ENCODE results near the gene ADAMTS14. TPM values are rescaled to one million over a fixed set of nuclear protein-coding genes. Genes with fewer than 3 reads are reported as not detected.

ADAMTS14 gene
- total RNA-seq, 1 donor from 2014 or later: not detected

DNA sequence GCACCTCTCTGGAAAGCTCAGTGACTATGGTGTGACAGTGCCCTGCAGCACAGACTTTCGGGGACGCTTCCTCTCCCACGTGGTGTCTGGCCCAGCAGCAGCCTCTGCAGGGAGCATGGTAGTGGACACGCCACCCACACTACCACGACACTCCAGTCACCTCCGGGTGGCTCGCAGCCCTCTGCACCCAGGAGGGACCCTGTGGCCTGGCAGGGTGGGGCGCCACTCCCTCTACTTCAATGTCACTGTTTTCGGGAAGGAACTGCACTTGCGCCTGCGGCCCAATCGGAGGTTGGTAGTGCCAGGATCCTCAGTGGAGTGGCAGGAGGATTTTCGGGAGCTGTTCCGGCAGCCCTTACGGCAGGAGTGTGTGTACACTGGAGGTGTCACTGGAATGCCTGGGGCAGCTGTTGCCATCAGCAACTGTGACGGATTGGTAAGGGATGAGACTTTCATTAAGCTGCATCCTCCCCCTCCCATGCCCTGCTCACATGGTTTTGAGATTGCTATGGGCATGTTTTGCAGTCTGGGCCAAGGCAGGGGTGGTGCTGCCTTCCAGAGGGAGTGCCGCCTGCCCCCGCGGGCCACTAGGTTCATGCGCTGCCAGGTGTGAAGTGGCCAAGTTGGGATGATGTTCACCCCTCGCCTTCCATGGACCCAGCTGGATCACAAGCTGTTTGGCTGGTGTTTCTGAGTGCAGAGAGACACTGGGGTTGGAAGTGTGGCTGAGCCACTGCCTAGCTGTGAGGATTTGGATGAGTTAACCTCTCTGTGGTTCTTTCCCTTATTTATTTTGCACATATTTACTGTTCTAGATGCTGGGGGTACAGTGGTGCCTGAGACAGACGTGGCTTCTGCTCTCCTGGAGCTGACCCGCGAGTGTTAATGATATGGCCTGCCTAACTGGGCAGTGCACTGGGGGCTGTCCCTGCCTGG, 2.5 kb downstream of the ADAMTS14 start:
- intact Hi-C loops (cut with micrococcal nuclease): no loop called here

DNA sequence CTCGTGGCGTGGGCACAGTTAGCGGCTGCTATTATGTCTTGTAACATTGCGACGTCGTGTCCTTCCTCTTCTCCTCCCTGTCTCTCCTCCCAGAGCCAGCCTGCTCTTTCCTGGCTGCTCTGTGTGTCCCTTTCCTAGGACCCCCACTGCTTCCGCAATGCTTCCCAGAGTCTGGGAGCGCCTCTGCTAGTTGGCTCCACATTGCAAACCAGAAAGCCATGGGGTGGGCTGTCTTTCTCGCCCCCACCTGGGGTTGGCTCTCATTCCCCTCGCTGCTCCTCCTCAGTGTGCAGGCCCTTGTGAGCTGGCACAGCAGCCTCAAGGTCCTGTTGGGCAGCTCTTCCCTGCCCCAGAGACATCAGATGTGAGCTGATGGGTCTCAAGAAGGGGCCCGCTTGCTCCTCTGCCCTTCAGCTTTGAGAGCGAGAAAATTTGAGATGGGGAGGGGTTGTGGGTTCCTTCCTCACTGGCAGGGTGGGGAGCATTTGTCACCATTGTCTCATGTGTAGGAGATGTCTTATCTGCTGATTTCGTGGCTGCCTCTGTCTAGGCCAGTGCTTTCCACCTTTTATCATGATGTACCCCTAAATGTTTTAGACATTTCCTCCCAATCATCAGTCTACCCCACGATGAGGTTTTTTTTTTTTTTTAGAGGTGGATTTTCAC, 3.3 kb downstream of the ADAMTS14 start:
- intact Hi-C loops (cut with micrococcal nuclease): no loop called here

DNA sequence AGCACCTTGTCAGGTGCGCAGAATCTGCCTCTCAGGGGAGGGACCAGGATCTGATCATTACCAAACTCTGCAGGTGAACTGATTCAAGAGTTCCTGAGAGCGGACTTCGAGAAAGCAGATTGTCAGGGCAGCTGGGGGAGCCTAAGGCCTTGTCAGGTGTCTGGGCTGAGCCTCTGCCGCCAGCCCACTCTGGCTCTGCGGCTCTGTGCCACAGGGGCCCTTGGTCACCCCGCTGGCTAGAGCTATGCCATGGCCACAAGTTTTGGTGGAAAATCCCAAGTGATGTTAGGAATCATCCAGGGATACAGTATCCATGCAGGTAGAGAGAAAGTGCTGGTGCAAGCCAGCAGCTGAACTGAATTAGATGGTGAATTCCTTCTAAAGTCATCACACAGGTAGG, 4.2 kb downstream of the ADAMTS14 start:
- intact Hi-C loops (cut with micrococcal nuclease): no loop called here

DNA sequence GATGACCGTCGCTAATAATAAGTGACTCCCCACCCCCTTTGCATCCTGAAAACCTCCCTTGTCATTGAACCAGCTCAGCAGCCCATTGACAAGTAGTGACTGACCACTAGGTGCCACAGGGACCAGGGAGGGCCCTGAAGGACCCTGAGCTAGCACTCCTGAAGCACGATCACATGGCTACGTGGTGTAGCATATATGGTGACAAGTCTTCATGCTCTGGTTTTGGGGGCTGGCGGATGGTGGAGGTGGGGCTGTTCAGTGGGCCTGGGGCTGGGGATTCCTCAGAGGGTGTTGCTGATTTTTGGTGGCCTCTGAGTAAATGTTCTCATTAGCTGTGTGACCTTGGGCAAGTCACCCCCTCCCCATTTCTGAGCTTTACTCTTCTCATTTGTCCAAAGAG, 4.7 kb downstream of the ADAMTS14 start:
- intact Hi-C loops (cut with micrococcal nuclease): no loop called here

DNA sequence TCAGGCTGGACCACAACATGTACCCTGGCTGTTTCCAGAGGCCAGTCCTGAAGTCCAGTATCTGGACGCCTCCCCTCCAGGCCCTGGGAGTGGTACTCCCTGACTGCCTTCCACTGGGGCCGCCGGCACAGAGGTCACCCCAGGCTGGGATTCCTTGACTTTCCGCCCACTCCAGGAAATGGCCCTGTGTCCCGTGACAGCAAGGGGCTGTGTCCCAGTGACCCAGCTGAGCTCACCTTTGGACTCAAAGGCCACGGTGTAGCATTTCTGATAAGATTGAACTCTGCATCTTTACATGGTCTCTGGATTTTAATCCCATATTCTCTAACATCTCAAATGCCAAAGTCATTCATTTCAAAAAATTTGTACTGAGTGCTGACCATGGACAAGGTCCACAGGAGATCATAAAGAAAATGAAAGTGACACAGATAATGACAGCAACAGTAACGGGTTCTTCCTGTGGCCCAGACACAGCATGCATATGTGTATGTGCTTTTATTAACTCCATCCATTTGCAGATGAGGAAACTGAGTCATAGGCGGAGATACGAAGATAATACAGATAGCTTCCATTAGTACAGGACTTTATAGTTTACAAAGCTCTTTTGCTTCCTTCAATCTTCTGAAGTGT, 5.4 kb downstream of the ADAMTS14 start:
- intact Hi-C loops (cut with micrococcal nuclease): no loop called here

DNA sequence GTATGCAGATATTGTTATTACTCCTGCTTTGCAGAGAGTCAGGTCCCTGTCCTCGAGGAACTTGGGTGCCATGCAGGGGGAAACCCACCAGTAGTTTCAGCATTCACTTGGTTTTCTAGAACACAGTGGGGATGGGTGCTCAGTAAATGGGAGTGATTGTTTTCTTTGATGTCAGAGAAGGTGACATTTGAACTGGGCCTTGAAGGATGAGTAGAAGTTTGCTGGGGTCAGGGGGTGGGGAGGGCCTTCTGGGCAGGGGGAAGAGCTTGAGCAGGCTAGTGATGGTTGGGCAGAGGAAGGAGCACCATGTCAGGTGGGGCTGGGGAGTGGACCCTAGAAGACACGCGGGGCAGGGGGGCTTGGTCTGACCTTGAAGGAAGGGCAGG, 5.9 kb downstream of the ADAMTS14 start:
- intact Hi-C loops (cut with micrococcal nuclease): no loop called here

DNA sequence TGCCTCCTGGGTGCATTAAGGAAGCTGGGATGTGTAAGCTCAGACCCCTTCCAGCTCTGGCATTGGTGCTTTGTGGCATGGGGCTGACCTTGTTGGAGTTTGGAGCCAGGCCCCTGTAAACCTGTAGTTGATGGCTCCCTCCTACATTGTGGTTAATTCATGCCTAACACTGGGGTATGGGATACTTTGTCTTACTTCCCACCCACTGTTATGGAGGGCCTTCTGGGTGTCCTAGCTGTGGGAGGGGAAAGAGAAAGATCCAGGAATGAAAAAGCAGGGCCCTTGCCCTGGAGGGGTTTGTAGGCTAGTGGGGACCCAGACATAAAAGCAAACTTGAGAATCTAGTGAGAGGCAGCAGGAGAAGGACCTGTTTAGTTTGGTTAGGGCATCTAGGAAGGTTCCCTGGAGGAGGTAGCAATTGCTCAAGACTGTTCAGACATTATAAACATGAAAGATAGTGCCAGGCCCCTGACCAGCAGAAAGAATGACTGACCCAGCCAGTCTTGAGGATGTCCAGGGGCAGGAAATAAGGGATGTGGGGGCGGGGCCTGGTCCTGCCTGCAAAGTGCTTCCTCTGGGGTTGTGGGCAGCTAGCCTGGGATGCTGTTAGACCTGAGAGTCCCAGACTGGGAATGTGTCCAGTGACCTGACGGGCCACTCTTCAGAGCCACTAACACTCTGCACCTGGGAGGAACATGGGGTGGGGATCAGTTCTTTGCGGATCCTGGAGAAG, 6.6 kb downstream of the ADAMTS14 start:
- intact Hi-C loops (cut with micrococcal nuclease): no loop called here

DNA sequence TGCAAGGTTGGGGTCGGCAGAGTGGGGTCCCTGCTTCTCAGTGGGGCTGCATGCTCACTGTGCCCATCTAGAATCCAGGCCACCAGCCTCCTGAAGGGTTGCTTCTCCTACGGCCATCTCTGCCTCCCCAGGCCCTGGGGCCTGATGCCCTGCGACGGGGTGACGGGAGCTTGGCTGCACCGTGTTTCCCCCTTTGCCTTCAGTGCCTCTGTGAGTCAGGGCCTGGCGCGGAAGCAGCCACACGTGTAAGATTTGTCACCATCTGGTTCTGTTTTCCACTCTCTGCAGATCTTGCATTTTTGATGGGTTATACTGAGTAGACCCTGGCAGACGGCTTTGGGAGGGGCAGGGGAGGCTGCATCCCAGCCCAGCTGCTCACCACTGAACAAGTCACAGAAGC, 7.2 kb downstream of the ADAMTS14 start:
- intact Hi-C loops (cut with micrococcal nuclease): no loop called here

DNA sequence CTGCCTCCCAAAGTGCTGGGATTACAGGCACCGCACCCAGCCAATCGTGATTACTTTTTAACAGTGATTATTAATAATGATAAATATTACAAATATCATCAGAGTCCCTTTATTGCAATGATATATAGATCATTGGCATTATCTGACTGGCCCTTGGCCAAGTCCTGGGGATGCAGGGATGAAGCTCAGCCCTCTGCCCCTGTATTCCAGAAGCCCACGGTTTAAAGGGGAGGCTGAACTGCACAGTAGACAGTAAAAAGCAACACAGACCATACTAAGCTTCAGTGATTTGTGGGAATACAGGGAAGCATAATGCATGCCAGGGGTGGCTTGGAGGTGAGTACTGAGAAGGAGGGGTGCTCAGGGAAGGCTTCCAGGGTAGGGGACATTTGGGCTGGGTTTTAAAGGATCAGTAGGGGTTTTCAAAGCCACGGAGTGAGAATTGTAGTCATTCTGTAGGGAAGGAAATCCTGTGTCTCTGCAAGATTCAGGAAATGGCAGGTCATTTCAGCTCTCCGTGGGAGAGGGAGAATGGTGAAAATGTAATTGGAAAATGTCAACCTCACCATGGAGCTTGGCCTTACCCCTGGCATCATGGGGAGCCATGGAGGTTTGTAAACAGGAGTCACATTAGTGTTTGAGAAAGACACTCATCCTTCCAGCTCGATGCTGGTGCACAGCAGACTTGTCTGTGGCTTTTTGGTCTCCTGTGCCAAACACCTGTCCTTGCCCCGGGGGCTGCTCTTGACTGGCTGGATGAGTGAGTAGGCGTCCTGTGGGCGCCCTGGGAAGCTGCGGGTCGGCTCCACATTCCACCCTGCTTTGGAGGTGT, 8.8 kb downstream of the ADAMTS14 start:
- intact Hi-C loops (cut with micrococcal nuclease): no loop called here

DNA sequence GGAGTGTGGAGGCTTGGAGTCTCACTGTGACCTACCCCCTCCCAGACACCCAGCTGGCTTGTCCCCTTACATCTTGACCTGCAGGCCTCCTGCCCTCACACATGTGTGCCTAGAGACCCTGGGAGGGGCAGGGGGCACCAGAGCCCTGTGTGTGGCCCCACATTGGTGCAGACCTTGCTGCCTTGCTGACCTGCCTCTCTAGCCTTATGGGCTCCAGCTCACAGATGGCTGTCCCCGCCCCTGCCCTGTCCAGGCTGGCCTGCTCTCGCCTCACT, 9.4 kb downstream of the ADAMTS14 start:
- intact Hi-C loops (cut with micrococcal nuclease): no loop called here

DNA sequence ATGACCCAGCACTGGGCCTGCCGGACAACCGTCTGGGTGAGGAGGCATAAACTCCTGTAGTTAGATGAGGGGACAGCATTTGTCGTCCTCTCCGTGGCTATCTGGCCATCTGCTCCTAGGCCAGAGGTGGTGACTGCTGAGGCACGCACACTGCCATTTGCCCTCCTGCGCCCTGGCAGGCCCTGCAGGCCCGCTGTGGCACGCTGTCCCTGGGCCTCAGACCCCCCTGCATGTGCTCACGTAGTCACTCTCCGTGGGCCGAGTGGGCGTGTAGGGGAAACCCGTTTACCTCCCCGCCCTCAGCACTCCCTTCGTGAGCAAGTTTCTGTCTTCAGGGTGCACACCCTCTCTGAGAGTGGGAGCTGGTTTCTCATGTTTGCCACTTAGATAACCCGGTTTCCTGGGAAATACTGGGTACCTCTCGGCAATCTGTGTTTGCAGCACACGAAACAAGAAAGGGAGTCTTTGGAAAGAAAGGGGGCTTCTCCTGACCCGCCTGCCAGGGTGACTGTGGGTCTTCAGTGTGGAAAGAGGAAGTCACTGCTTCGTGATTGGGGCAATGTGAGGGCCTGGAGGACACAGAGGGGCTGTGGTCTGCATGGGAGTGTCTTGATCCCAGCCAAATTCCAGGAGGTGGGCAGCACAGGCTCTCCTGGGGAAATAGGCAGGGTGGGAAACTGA, 10.8 kb downstream of the ADAMTS14 start:
- intact Hi-C loops (cut with micrococcal nuclease): no loop called here

DNA sequence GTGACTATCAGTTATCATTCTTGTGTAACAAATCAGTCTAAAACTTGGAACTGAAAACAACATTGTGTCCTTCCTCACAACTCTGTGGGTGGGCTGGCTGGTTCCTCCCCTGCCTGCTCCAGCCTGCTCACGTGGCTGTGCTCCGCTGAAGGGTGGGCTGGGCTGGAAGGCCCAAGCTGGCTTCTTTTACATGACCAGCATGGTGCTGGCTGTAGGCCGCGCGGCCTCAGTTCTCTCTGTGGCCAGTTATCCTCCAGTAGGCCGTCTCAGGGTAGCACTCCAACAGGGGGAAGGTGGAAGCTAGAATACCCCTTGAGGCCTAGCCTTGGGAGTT, 11.3 kb downstream of the ADAMTS14 start:
- intact Hi-C loops (cut with micrococcal nuclease): no loop called here

DNA sequence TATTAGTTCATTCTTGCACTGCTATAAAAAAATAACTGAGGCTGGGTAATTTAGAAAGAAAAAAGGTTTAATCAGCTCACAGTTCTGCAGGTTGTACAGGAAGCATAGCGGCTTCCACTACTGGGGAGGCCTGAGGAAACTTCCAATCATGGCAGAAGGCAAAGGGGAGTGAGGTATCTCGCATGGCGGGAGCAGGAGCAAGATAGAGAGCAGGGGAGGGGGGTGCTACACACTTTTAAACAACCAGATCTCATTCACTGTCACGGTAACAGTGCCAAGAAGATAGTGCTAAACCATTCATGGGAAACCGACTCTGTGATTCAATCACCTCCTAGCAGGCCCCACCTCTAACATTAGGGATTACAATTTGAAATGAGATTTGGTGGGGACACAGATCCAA, 11.6 kb downstream of the ADAMTS14 start:
- intact Hi-C loops (cut with micrococcal nuclease): no loop called here

DNA sequence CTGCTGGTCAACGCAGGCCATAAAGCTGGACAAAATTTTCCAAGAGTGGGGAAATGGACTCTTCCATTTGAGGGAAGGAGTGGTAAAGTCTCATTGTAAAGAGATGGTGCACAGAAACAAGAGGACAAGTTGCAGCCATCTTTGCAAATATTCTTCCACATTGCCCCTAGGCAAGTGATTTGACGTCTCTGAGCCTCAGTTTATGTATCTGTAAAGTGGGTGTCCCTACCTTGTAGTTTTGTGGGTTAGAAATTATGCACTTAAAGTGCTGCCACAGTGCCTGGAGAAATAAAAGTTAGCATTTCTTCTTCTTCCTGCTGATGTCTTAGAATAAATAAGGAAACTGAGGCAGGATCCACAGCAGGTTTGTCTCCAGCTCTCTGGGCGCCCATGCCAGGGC, 12.1 kb downstream of the ADAMTS14 start:
- intact Hi-C loops (cut with micrococcal nuclease): no loop called here

DNA sequence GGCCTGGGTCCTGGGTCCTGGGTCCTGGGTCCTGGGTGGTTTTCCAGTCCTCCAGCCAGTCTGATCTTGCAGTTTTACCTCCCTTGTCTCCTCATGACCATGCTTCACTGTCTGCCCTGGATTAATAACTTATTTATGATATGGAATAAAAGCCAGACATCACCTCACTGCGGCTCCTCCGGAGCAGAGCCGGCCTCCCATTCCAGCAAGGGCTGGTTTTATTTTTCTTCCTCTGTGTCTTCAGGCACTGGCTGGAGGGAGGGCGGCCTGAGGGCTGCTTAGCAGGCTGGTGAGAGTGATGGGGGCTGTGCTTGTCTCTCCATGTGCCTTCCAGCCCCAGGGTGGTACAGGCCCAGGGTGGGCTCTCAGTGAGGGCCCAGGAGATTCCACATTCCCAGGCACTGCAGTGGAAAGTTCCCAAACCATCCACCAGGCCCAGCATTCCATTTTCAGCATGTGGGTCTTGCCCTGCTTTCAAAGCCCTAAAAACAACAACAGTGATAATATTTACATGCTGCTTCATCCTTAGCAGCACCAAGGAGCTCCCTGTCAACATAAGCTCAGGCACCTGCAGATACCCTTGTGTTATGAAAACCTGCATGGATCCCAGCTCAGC, 12.6 kb downstream of the ADAMTS14 start:
- intact Hi-C loops (cut with micrococcal nuclease): no loop called here

DNA sequence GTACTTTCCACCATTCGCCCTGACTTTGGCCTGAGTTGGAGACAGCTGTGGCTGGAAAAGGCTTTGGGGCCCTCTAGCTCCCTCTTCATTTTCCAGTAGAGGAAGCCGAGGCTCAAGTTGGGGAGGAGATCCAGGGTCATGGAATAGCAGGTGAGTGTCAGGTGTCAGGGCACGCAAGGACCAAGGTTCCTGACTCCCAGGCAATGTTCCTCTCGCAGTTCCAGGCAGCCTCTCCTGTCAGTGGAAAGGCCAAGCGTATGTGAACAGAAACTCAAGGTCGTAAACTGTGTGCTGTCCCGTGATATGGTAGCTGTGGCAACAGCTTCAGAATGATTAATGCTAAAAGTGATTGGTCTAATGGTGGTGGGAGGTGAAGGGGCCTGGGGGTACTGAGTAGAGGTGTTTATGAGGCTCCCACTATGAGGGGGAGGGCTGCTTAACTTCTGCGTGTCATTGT, 13.2 kb downstream of the ADAMTS14 start:
- intact Hi-C loops (cut with micrococcal nuclease): no loop called here

DNA sequence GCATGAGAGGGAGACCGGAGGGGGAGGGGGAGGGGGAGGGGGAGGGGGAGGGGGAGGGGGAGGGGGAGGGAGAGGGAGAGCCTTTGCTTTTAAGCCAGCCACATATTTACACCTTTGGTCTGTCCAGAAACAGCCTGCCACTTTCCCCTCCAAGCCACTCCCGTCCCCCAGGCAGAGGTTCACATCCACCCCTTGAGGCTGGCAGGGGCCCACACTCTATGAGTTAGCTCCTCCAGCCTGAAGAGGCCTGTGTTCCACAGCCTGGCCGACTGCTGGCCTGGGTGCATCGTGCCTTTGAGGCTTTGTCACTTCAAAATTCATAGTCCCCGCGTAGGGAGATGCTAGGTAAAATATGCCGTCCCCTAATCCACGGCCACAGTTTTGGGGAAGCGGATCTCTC, 16.5 kb downstream of the ADAMTS14 start:
- intact Hi-C loops (cut with micrococcal nuclease): no loop called here

DNA sequence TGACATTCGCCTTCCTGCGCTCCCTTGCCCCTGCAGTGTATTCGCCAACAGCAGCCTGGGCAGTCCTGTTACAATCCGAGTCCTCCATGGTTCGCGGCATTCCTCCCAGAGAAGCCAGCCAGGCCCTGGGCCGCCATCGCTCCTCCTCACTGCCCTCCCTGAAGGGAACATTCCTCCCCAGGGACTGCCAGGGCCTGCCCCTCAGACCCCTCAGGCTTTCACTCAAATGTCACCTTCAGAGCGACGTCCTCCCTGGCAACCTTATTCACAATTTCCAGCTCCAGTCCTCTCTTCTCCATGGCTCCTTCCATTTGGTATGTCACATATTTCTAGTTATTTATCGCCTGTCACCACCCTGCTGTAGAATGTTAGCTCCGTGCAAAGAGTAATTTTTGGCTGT, 17.4 kb downstream of the ADAMTS14 start:
- intact Hi-C loops (cut with micrococcal nuclease): no loop called here

DNA sequence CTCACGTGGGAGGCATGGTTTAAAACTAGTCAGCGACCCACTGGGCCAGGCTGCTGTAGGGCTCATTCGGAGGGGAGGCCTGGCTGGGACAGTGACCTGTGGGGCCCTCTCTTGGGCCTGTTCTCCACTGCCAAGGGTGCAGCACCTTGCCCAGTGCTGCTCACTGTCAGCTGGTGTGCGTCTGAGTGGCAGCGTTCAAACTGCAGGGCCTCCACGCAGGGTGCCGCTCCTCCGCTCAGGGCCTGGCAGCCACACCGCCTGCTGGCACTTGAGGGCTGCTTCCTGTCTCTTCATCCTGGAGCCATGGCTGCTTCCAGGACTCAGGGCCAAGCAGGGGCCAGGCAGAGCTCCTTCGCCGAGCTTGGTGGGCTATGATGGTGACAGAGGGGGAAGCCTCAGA, 18.3 kb downstream of the ADAMTS14 start:
- intact Hi-C loops (cut with micrococcal nuclease): no loop called here

DNA sequence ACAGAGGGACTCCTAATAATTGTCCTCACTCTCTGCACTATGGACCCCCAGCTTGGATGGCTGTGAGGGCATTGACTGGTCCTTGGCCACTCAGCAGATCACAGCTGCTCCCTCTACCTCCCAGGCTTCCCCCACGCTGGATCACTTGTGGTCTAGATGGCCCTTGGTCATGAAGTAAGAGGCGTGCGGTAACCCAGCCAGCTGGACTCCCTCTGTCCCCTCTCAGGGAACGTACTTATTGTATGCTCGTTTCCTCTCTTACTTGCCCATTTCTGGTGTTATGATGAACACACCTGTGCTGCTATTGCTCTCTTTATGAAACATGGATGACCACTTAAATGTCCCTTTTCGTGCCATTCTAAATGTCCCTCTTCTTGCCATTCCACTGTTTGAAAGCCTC, 19.3 kb downstream of the ADAMTS14 start:
- intact Hi-C loops (cut with micrococcal nuclease): no loop called here

Data from T-helper 2 cell treated with Interferon-gamma antibody and Interleukin-4, amounts not matched to agents 100 ng/mL and 5 ng/mL, for 36 hours (primary cell).